Measurements from ENCODE around the gene CFD. TPM values are rescaled to one million over a fixed set of nuclear protein-coding genes. Genes with fewer than 3 reads are reported as not detected.

Gene CFD
- total RNA-seq, 2 experiments from 2014 or later, result 0.35 TPM; not detected in 1

- BruUV-seq (replicated peaks), result no TSS peak
Measured at GRCh38 chr19:884420-885211, 25.2 kb downstream of the CFD start.

GRCh38 chr19:885536-886224 lies 26.2 kb downstream of the CFD start:
- Histone ChIP-seq H3K4me3 (ENCODE audit: low read depth, low read length, poor library complexity, severe bottlenecking) (no peak overlapping the region), H4K20me1 (ENCODE audit: insufficient read depth, low read length) (no peaks in the 10 kb centered on the region), H3K4me2 (ENCODE audit: low read length) (no peak overlapping the region), H2AFZ (ENCODE audit: low read length) (no peak overlapping the region), H3K4me1 (ENCODE audit: insufficient read depth, low read length, poor library complexity, severe bottlenecking) (no peaks in the 10 kb centered on the region), H3K79me2 (ENCODE audit: insufficient read depth, low read depth, low read length) (no peaks in the 10 kb centered on the region), H3K27ac (ENCODE audit: low read depth, low read length, poor library complexity, severe bottlenecking) (no peak overlapping the region), H3K36me3 (ENCODE audit: insufficient read depth, low read length) (peaks cover 52% of the 10 kb centered on the region), H3K9me2 (ENCODE audit: insufficient read depth, low read length) (no peaks in the 10 kb centered on the region), H3K9me3 (ENCODE audit: low read length) (no peaks in the 10 kb centered on the region)
- TF ChIP-seq EZH2phosphoT487 (IDR thresholded peaks at IDR 0.05; ENCODE audit: borderline replicate concordance, low read depth, low read length) (no peak), CTCF (conservative IDR thresholded peaks at IDR 0.05; ENCODE audit: low read length) (no peak)
- ChIA-PET POLR2A (no interaction called here), CTCF (ENCODE audit: unreplicated experiment) (no interaction called here)
- no peak for DNase-seq (ENCODE audit: low spot score)
- intact Hi-C loops (cut with micrococcal nuclease; ENCODE audit: unreplicated experiment), result no loop called here
- no TSS peak for BruUV-seq (replicated peaks)

More at GRCh38 chr19:884420-885211, 25.2 kb downstream of the CFD start:
- ChIA-PET CTCF (ENCODE audit: unreplicated experiment) (no interaction called here), POLR2A (no interaction called here)
- no peak for DNase-seq (ENCODE audit: low spot score)
- H3K4me1 ChIP-seq (ENCODE audit: insufficient read depth, low read length, poor library complexity, severe bottlenecking), result no peaks in the 10 kb centered on the region
- intact Hi-C loops (cut with micrococcal nuclease; ENCODE audit: unreplicated experiment), result no loop called here
- TF ChIP-seq EZH2phosphoT487 (IDR thresholded peaks at IDR 0.05; ENCODE audit: borderline replicate concordance, low read depth, low read length), result no peak
- no peak for TF ChIP-seq CTCF (conservative IDR thresholded peaks at IDR 0.05; ENCODE audit: low read length)
- H3K9me3 ChIP-seq (ENCODE audit: low read length), result no peaks in the 10 kb centered on the region
- no peak overlapping the region for H3K27ac ChIP-seq (ENCODE audit: low read depth, low read length, poor library complexity, severe bottlenecking)
- H2AFZ ChIP-seq (ENCODE audit: low read length), result no peak overlapping the region
- H3K4me2 ChIP-seq (ENCODE audit: low read length), result no peak overlapping the region
- no peaks in the 10 kb centered on the region for H4K20me1 ChIP-seq (ENCODE audit: insufficient read depth, low read length)
- no peak overlapping the region for H3K4me3 ChIP-seq (ENCODE audit: low read depth, low read length, poor library complexity, severe bottlenecking)
- peaks cover 52% of the 10 kb centered on the region for H3K36me3 ChIP-seq (ENCODE audit: insufficient read depth, low read length)
- no peaks in the 10 kb centered on the region for H3K9me2 ChIP-seq (ENCODE audit: insufficient read depth, low read length)
- no peaks in the 10 kb centered on the region for H3K79me2 ChIP-seq (ENCODE audit: insufficient read depth, low read depth, low read length)

- no peak for DNase-seq (ENCODE audit: low spot score)
- peaks cover 3% of the 10 kb centered on the region for H3K4me1 ChIP-seq (ENCODE audit: insufficient read depth, low read length, poor library complexity, severe bottlenecking)
- no peak overlapping the region for H3K4me2 ChIP-seq (ENCODE audit: low read length)
- H3K4me3 ChIP-seq (ENCODE audit: low read depth, low read length, poor library complexity, severe bottlenecking), result no peak overlapping the region
- no peak overlapping the region for H3K27ac ChIP-seq (ENCODE audit: low read depth, low read length, poor library complexity, severe bottlenecking)
- H4K20me1 ChIP-seq (ENCODE audit: insufficient read depth, low read length), result no peaks in the 10 kb centered on the region
- intact Hi-C loops (cut with micrococcal nuclease; ENCODE audit: unreplicated experiment), result no loop called here
- no TSS peak for BruUV-seq (replicated peaks)
- H3K9me2 ChIP-seq (ENCODE audit: insufficient read depth, low read length), result no peaks in the 10 kb centered on the region
- ChIA-PET POLR2A (no interaction called here), CTCF (ENCODE audit: unreplicated experiment) (no interaction called here)
- no peaks in the 10 kb centered on the region for H3K9me3 ChIP-seq (ENCODE audit: low read length)
- no peak overlapping the region for H2AFZ ChIP-seq (ENCODE audit: low read length)
- TF ChIP-seq EZH2phosphoT487 (IDR thresholded peaks at IDR 0.05; ENCODE audit: borderline replicate concordance, low read depth, low read length), result no peak
- TF ChIP-seq CTCF (conservative IDR thresholded peaks at IDR 0.05; ENCODE audit: low read length), result no peak
- H3K36me3 ChIP-seq (ENCODE audit: insufficient read depth, low read length), result peaks cover 40% of the 10 kb centered on the region
- H3K79me2 ChIP-seq (ENCODE audit: insufficient read depth, low read depth, low read length), result 0 out of 2 replicates have a peak, but pooled peaks cover under 1% of the 10 kb centered on the region
Measured at GRCh38 chr19:887072-887471, 27.6 kb downstream of the CFD start.
